ENCODE results near the gene GEN1. TPM values are rescaled to one million over a fixed set of nuclear protein-coding genes. Genes with fewer than 3 reads are reported as not detected.

GEN1 gene
- total RNA-seq, 1 experiment from 2014 or later, result 23.7 TPM

- no peak for TF ChIP-seq MXD4 (CRISPR knock-in tag; IDR thresholded peaks at IDR 0.05; ENCODE audit: borderline replicate concordance)
- TF ChIP-seq KAT7 (CRISPR knock-in tag; IDR thresholded peaks at IDR 0.05; ENCODE audit: borderline replicate concordance), result no peak
- no peak for TF ChIP-seq NR3C1 (CRISPR knock-in tag; conservative IDR thresholded peaks at IDR 0.05; ENCODE audit: low read depth)
- no peak for TF ChIP-seq STAT6 (CRISPR knock-in tag; conservative IDR thresholded peaks at IDR 0.05; ENCODE audit: low read depth)
- no peak for TF ChIP-seq AR (CRISPR knock-in tag; IDR thresholded peaks at IDR 0.05)
- no peak for TF ChIP-seq ZNF263 (CRISPR knock-in tag; IDR thresholded peaks at IDR 0.05; ENCODE audit: low read depth)
- no peak for TF ChIP-seq ATF3 (CRISPR knock-in tag; conservative IDR thresholded peaks at IDR 0.05)
- TF ChIP-seq NR1H2 (CRISPR knock-in tag; IDR thresholded peaks at IDR 0.05), result no peak
- no peak for TF ChIP-seq E2F4 (CRISPR knock-in tag; IDR thresholded peaks at IDR 0.05; ENCODE audit: borderline replicate concordance, low read depth)
- no peak for TF ChIP-seq CDX4 (CRISPR knock-in tag; IDR thresholded peaks at IDR 0.05; ENCODE audit: borderline replicate concordance)
- TF ChIP-seq ATF1 (CRISPR knock-in tag; IDR thresholded peaks at IDR 0.05), result no peak
- TF ChIP-seq FOXP4 (CRISPR knock-in tag; IDR thresholded peaks at IDR 0.05), result no peak
- TF ChIP-seq ZNF138 (CRISPR knock-in tag; conservative IDR thresholded peaks at IDR 0.05), result no peak
- TF ChIP-seq IRF1 (CRISPR knock-in tag; IDR thresholded peaks at IDR 0.05), result no peak
- no peak for TF ChIP-seq ZBTB43 (CRISPR knock-in tag; IDR thresholded peaks at IDR 0.05)
- no peak for TF ChIP-seq ZNF121 (CRISPR knock-in tag; IDR thresholded peaks at IDR 0.05)
- TF ChIP-seq SOX15 (CRISPR knock-in tag; IDR thresholded peaks at IDR 0.05), result no peak
- TF ChIP-seq ZMAT4 (CRISPR knock-in tag; IDR thresholded peaks at IDR 0.05), result no peak
- TF ChIP-seq RORB (CRISPR knock-in tag; IDR thresholded peaks at IDR 0.05), result no peak
- POLR2A ChIA-PET, result no interaction called here
- Mint-ChIP-seq H3K27ac (no peak overlapping the region), H3K4me1 (peaks cover 5% of the 10 kb centered on the region), H3K36me3 (peaks cover 42% of the 10 kb centered on the region), H3K9me3 (peaks cover 12% of the 10 kb centered on the region), H3K4me3 (no peak overlapping the region), H3K27me3 (ENCODE audit: low read depth) (no peaks in the 10 kb centered on the region)
- DNase-seq (ENCODE audit: low spot score), result no peak
- CTCF ChIA-PET, result no interaction called here
- no peak for ATAC-seq
Observed at GRCh38 chr2:17781482-17781881, 27.5 kb downstream of the GEN1 start.

All from WTC11 (cell line).